HPDE6-E6E7 (cell line): Measurements from ENCODE around the gene TMEM187.
"Not testable (repeated sequence)": the region's sequence is repeated elsewhere in the genome, so short reads cannot be mapped to it uniquely, and the experiment has no call there.

Source experiments
- DNase-seq: peaks from one replicate; pipeline ENCODE4 v3.0.0; 2011; ENCODE audit warnings: missing footprints; ENCODE audit errors: extremely low spot score

Gene TMEM187

GRCh38 chrX:153971124-153971449 lies 1.5 kb upstream of the TMEM187 start:
- peak; percentile 99 for DNase-seq

- peak; percentile 90 for DNase-seq
These were observed 845 bp upstream of the TMEM187 start, which contains the start of gene HCFC1 for GRCh38 chrX:153971450-153972367. TSS of gene HCFC1 (minus strand) at chrX:153971818. CDS start at chrX:153970840, 978 bp downstream.

- DNase-seq = no peak
These were observed 811 bp downstream of the TMEM187 start for GRCh38 chrX:153973127-153974002.

GRCh38 chrX:153974003-153974725 lies 1.6 kb downstream of the TMEM187 start:
- DNase-seq = no peak

DNA sequence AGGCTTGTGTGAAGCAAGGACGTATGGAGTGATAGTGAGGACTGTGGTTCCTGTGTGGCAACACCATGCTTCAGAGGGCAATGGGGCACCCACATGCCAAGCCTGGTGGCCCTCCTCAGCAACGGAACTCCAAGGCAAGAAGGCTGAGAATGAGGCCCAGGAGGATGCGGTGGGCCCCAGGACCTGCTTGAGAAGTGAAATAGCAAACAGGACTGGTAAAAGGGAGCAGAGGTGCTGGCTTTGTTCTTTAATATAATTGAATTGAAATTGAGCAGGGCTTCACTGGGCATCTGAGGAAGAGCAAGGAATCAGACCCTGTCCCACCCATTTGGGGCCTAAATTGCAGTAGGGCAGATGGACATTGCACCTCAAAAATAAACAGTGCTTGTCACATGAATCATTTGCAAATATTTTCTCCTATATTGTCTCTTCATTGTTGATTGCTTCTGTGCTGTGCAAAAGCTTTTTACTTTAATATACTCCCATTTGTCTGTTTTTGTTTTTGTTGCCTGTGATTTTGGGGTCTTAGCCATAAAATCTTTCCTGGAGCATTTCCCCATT lies 2.3 kb downstream of the TMEM187 start:
- no peak for DNase-seq

DNA sequence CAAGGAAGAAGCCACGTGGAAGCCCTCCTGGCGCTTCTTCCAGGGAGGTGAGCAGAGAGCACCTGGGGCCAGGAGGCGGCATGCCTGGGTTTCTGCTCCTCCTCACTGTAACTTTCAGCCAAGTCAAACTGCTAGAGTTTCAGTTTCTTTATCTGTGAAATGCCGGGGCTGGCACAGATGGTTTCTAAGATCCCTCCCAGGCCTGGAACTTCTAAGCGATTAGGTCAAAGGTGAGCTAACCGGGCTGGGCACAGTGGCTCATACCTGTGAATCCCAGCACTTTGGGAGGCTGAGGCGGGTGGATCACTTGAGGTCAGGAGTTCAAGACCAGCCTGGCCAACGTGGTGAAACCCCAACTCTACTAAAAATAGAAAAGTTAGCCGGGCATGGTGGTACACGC lies 7.8 kb downstream of the TMEM187 start:
- not testable (repeated sequence) for DNase-seq

- no peak for DNase-seq
These were observed 8.7 kb downstream of the TMEM187 start for GRCh38 chrX:153981231-153981630.

GRCh38 chrX:153981771-153982533 lies 9.4 kb downstream of the TMEM187 start:
- no peak for DNase-seq

- DNase-seq = no peak
These were observed 10.8 kb downstream of the TMEM187 start for GRCh38 chrX:153983321-153983801.

- no peak for DNase-seq
These were observed 12.0 kb downstream of the TMEM187 start for GRCh38 chrX:153984351-153985178.

- no peak for DNase-seq
These were observed 15.9 kb downstream of the TMEM187 start for GRCh38 chrX:153988493-153988892.

DNA sequence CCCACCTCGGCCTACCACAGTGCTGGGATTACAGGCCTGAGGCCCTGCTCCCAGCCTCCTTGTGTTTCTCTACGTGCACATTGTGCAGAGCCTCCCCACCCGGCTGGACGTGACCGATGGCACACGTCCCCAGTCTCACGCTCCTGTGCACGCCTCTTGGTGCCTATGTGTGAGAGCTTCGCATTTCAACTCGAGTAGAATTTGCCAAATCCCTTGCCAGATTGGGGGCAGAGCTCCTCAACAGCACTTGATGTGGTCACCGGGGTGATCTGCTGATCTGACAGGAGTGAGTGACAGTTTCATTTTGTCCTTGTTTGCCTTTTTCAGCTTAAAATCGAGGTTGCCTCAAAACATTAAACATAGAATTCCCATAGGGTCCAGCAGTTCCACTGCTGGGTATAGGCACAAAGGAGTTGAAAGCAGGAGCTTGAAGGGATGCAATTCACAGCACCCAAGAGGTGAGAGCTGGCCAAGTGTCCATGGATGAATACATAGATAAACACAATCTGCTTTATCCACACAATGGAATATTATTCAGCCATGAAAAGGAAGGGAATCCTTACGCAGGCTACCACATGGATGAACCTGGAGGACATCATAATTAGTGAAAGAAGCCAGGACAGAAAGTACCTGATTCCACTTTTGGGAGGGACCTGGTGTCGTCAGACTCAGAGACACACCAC lies 17.6 kb downstream of the TMEM187 start:
- DNase-seq = no peak

DNA sequence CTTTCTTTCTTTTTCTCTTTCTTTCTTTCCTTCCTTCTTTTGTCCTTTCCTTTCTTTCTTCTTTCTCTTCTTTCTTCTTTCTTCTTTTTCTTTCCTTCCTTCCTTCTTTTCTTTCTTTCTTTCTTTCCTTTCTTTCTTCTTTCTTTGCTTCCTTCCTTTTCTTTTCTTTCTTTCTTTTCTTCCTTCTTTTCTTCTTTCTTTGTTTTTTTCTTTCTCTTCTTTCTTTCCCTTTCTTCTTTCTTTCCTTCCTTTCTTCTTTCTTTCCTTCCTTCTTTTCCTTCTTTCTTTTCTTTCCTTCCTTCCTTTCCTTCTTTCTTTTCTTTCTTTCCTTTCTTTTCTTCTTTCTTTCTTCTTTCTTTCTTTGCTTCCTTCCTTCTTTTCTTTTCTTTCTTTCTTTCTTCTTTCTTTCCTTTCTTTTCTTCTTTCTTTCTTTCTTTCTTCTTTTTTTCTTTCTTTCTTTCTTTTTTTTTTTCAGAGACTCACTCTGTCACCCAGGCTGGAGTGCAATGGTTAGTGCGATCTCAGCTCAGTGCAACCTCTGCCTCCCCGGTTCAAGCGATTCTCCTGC lies 18.5 kb downstream of the TMEM187 start:
- no peak for DNase-seq

DNA sequence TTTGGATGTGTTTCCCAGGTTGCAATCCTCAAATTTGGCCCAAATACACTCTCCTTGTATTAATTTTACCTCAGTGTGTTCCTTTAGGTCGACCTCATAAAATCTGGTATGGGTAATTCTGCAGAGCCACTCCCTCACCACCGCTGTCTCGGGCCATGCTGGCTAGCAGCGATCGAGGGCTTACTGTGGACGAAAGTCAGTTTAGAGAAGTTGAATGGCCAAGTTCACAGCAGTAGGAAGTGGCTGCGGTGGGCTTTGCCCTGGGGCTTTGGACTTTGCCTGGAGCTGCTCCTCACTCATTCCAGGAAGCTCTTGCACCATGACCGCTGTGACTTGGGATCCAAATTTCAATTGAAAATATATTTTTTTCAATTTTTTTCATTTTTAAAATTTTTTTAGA lies 19.6 kb downstream of the TMEM187 start:
- DNase-seq = no peak

- DNase-seq = no peak
These were observed 20.5 kb downstream of the TMEM187 start for GRCh38 chrX:153993079-153993478.

DNA sequence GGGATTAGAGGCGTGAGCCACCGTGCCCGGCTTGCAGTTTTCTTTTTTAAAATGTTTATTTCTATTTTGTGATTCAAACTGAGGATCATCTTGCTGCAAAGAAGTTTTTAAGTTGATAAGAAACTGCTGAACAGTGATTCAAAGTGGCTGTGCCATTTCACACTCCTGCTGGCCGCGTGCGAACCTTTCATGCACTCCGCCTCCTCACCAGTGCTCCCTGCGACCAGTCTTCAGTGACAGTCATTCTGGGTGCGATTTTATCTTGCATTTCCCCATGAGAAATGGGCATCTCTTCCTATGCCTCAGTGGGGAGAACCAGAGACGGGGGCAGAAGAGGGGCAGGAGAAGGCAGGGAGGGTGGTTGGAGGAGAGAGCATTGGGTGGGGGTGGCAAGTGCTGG lies 21.4 kb downstream of the TMEM187 start:
- DNase-seq = no peak

GRCh38 chrX:153994398-153994797 lies 21.8 kb downstream of the TMEM187 start:
- not testable (repeated sequence) for DNase-seq

- no peak for DNase-seq
These were observed 22.9 kb downstream of the TMEM187 start for GRCh38 chrX:153995504-153995903.
